ENCODE results near the gene GFI1B. TPM values are rescaled to one million over a fixed set of nuclear protein-coding genes. Genes with fewer than 3 reads are reported as not detected.
"Not testable (repeated sequence)": the region's sequence is repeated elsewhere in the genome, so short reads cannot be mapped to it uniquely, and the experiment has no call there.

GFI1B gene
- total RNA-seq, 2 experiments from 2014 or later, result not detected

DNA sequence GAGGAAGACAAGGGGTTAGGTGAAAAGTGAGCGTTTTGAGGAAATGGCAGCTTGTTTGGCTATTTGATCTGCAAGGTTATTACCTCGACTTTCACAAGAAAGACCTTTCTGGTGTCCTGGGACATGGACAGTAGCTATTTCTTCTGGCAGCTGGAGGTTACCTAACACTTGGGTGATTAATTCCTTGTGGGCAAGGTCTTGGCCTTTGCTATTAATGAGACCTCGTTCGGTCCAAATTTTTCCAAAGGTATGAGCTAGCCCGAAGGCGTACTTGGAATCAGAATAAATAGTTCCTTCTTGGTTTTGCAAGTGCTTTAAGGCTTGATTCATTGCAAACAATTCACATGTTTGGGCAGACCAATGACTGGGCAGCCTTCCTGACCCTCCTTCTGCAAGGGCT, 57.2 kb downstream of the GFI1B start:
- ChIA-PET POLR2A (no interaction called here), CTCF (interaction anchor here (1.6 to 2.2 kb wide), 2 partner anchors 14 to 108 kb away, joined by 4 to 7 read pairs; no protein-coding TSS in a partner anchor)

DNA sequence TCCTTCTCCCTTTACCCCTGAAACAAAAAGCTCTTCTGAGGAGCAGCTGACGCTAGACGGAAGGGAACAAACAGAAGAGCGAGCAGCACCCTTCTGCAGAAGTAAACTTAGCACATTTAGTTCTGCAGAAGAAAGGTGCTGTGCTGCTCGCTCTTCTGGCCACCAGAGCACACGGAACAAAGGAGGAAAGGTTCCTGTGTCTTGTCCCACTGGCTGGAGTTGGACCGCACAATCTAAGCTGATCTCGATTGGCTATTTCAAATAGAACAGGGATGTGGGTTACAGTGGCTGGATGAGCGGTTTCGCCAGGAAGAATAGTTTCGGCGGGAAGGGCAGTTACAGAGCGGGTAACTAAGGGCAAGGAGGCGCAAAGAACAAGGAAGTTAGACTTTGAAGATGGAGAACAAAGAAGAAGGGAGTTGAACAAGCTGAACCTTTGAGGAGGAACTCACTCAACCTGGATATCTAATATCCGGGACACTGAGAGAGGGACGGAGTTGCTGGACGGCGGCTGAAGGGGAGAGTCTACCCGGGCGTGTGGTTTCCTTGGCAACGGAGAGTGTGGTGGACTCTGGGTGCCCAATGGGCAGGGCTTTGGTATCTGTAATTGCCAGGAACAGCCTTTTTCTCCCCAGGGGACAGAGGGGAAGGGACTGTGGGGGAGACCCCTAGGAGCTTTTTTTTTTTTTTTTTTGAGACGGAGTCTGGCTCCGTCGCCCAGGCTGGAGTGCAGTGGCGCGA, 59.5 kb downstream of the GFI1B start:
- POLR2A ChIA-PET, result no interaction called here
- CTCF ChIA-PET, result no interaction called here

DNA sequence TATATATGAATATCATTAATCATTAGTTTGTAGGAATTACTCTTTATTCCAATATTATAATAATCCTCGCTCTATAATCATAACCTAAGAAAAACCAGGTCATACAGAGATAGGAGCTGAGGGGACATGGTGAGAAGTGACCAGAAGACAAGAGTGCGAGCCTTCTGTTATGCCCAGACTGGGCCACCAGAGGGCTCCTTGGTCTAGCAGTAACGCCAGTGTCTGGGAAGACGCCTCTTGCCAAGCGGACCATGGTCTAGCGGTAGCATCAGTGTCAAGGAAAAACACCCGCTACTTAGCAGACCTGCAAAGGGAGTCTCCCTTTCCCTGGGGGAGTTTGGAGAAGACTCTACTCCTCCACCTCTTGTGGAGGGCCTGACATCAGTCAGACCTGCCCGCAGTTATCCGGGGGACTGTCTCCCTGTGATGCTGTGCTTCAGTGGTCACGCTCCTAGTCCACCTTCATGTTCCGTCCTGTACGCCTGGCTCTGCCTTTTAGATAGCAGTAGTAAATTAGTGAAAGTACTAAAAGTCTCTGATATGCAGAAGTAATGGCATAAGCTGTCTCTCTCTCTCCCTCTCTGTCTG, 62.5 kb downstream of the GFI1B start:
- POLR2A ChIA-PET, result not testable (repeated sequence)
- CTCF ChIA-PET, result interaction anchor here (0.9 to 2.3 kb wide), 5 partner anchors 10 to 106 kb away, joined by 3 to 11 read pairs (median 3); no protein-coding TSS in a partner anchor

Other genes starting within 250 kb of the GFI1B start
- gene AK8, start 100.4 kb upstream of the GFI1B start, total RNA-seq, result under 1 TPM in 1 of 2 experiments, not detected in 1; 0.11 TPM
- 1 to 10 TPM; 1.9 TPM for gene SPACA9, start 99.8 kb upstream of the GFI1B start, total RNA-seq
- 10 to 100 TPM; 28.9 to 29.7 TPM for gene TSC1, start 34.1 kb upstream of the GFI1B start, total RNA-seq
- gene GTF3C5, start 52.3 kb downstream of the GFI1B start, total RNA-seq, result 10 to 100 TPM; 89.1 to 90.4 TPM
- gene CEL, start 83.3 kb downstream of the GFI1B start, total RNA-seq, result 1 to 10 TPM in 1 of 2 experiments, under 1 TPM in 1; 0.73 to 1.3 TPM
- 10 to 100 TPM; 57.9 to 60.2 TPM for gene RALGDS, start 142.5 kb downstream of the GFI1B start, total RNA-seq
- 1 to 10 TPM; 2.5 to 3.1 TPM for gene GBGT1, start 185.2 kb downstream of the GFI1B start, total RNA-seq
- not detected for gene OBP2B, start 230.6 kb downstream of the GFI1B start, total RNA-seq

Data from activated CD8-positive, alpha-beta memory T cell treated with anti-CD3 and anti-CD28 coated beads for 36 hours (primary cell).